HG03095 (cell line): ENCODE data around the gene PSMC2.

Experiments used
- ATAC-seq: cut with Tn5 transposase; IDR thresholded peaks from one replicate; pipeline ENCODE4 v1.9.1; 2021; ENCODE audit warnings: moderate library complexity; ENCODE audit not compliant: unreplicated experiment

The PSMC2 gene

DNA sequence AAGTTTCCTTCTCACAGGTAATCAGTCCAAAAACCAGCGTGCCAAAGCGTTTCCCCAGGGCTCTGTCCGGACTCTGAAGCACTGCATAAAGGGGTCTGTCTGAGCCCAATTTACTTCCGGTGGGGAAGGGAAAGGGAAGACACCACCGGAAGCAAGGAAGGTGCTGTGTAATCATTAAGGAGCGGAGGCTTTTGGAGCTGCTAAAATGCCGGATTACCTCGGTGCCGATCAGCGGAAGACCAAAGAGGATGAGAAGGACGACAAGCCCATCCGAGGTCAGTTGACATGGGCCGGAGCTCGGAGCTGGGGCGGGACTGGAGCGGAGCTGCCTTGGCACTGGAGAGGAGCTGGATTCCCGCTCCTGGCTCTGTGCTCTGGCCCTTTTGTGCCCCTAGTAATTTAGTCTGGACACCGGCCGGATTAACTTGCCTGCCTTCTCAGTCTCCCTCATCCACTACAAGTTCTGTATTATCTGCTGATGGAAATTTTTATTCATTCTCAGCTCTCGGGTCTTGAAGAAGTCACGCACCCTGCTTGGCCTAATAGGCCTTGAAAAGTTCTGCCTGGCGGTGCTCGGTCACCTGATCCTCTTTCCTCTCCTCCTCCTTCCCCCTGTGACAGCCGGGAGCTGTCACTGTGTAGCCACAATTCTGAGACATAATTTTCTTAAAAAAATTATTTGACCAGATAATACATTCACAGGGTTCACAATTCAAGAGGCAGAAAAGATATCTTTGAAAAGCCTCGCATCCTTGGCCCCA lies at the start of gene PSMC2:
PSMC2 (plus strand) TSS at position 137 of the 761 bp plus-strand sequence; CDS start at position 206, 69 bp downstream.
- peak; percentile 61 for ATAC-seq

DNA sequence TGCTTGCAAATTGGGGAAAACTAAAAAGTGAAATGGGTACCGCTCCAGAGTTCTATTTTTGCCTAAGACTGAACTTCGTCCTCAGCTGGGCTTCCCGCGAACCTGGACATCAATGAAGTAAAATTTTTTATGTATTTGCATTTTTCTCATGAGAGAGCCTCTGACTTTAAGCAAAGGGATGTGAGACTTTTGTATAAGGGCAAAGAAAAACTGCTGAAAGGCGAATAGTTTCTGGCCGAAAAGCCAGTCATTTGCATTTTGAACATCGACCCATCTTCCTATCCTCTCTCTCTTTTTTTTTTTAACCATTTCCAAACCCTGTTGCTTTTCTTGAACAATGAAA lies 49.6 kb upstream of the PSMC2 start:
- peak; percentile 18 for ATAC-seq

DNA sequence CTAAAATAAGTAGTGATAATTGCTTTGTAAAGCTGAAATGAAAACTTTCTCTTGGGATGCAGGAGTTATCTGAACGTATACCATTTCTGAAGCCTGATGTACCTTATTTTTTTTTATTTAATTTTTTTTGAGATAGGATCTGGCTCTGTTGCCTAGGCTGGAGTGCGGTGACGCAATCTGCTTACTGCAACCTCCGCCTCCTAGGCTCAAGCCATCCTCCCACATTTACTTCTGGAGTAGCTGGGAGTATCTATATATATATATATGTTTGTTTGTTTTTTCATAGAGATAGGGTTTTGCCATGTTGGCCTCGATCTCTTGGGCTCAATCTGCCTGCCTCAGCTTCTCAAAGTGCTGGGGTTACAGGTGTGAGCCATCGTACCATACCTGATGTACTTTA lies 47.8 kb upstream of the PSMC2 start:
- no peak for ATAC-seq

DNA sequence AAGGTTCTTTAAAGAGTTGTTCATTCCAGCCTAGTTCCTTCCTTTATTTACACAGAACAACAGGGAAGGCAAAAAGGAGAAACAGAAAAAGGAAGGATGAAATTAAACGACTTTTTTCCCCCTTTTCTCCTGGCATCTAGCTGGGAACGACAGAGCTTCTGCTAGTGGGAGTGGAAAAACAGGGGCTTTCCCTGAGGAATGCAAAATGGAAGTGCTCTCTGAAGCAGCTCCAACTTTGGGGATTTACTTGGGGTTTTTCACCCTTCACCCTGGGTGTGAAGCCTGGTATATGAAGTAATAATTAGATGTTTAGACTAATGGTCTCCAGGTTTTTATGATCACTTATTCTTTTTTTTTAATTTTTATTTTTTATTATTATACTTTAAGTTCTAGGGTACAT lies 46.0 kb upstream of the PSMC2 start:
- no peak for ATAC-seq

DNA sequence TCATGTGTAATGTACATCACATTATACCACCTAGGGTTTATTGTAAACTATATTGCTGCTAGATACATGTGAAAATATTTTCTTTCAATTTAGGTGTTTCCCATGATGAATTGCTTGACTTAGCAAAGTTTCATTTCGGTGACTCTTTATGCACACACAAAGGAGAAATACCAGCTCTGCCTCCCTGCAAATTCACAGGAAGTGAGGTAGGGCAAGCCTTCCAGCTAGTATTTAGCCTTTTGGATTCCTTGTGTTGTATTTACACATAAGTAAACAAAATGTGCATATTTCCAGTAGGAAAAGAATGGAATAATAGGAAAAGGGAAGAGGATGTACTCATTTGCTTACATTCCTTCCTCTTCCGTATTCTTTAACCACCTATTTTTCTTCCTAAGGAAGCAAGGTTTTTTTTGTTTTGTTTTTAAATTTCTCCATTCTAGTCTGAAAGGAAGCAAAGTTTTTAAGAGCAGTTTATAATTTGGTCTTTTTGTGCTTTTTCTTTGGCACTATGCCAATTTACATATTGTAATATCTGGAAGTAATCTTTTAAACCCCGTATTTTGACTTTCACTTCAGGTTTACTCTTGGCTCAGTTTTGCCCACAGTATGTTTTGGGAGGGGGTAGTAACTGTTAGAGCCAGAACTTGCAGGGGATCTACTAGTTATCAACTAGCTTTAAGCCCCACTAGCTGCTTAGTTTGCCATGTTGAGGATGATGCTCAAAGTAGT lies 39.8 kb upstream of the PSMC2 start:
- no peak for ATAC-seq

DNA sequence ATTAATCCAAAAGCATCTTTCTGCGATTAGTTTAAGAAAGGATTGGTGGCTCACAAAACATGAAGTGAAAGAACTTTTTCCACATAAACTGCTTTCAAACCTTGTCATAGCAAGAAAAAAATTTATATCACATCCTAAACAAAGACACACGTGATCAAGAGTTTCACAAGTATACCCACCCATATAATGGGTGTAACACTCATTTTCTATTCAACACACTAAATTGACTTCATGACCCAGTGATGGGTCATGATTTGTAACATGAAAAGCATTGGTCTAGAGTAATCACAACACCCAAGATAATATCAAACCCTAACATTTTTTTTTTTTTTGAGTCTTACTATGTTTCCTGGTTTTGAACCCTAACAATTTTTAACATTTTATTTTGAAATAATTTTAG lies 32.6 kb upstream of the PSMC2 start:
- ATAC-seq: no peak

DNA sequence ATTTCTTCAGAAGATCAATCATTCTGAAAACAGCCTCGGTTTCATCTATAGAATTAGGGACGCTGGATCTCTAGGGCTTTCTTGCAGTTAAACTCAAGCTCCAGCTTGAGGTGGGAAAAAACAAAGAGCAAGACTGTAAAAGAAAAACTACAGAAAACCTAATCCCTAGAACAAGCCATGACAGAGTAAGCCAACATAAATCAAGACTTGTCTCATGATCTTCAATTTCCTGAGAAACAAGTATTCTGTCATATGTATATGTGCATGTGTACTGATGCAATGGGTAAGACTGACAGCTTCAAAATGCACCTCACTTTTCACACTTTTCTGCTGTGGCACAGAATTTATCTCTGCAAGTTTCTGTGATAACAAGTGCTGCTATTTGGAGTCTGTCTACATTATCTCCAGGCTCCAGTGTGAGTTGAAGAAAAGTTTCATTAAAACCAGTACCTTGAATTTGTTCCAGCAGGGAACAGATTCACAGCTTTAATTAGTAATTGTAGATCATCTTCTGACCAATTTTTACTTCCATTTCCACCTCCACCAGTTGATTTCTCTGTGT lies 31.0 kb upstream of the PSMC2 start:
- no peak for ATAC-seq

DNA sequence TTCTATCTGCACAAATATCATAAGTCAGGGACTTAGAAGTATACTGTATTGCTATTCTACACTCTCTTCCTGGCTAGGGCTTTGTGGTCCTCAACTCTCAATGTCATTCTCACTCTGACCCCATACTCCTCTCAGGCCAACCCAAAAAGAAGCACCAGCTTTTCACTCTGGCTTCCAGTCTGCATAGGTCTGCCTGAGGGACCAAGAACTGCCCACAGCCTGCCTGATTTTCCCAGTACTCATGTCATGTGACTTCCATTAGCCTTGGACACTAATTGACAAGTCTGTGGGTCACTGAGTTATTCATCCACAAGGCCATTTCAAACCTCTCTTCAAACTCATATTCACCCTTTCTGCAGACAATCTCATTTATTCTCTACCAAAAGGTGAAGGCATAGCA lies 30.4 kb upstream of the PSMC2 start:
- ATAC-seq: no peak

DNA sequence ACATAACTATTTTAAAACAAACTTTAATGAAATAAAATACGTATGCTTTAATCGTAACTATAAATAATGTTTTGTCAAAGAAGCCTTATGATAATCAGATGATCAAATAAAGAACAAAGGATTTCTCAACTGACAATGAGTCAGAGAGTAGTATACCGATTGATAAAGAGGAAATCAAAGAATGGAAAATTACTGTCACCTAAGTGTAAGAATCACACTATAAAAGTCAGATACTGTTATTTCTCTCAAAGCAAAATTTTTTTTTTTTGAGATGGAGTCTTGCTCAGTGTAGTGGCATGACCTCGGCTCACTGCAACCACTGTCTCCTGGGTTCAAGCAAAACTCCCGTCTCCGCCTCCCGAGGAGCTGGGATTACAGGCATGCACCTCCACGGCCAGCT lies 21.7 kb upstream of the PSMC2 start:
- ATAC-seq: no peak

DNA sequence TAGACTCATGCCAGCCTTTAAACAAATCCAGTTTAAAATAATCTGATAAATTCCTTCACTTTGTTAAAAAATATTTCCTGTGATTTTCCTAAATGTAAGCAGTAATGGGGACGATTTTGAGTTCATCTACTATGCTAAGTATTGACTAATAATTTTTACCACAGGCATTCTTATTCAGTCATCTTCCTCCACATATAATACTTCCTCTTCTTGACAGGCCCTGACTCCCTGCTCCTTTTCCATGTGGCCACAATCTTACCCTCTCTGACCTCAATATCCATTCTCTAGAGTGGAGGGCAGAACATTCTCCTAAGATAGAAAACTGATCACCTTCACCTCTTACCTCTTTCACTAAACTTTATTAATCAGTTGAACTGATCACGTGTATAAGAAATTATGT lies 10.7 kb upstream of the PSMC2 start:
- ATAC-seq: no peak

DNA sequence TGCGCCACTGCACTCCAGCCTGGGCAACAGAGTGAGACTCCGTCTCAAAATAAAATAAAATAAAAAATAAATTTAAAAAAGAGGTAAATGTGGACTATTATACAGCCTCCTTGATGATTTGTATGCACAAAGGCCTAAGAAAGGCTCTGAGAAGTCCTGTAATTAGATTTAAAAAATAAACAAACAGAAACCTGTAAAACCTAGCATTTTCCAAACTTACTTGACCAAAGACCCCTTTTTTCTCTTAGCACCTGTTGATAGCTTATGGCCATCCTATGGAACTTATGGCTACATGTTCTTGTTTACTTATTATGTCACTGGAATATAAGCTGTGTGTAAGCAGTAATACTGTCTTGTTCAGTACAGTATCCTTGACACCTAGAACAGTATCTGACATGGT lies 8.6 kb upstream of the PSMC2 start:
- ATAC-seq: no peak

DNA sequence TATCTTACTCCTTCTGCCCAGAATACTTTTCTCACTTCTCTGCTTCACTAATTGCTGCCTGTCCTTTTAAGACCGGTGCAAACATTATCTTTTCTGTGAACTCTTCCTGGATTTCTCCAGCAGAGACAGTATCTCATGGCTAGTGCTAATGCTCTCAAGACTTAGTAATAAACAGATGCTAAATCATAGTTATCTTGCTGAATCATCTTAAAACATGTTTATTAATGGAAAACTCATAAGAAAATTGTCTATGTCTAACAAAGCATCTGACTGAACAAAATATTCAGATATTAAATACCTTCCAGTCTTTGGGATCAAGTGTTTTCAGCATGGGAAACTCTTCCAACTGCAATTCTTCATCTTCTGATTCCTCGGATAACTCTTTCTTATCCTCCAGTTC lies 6.0 kb upstream of the PSMC2 start:
- no peak for ATAC-seq

DNA sequence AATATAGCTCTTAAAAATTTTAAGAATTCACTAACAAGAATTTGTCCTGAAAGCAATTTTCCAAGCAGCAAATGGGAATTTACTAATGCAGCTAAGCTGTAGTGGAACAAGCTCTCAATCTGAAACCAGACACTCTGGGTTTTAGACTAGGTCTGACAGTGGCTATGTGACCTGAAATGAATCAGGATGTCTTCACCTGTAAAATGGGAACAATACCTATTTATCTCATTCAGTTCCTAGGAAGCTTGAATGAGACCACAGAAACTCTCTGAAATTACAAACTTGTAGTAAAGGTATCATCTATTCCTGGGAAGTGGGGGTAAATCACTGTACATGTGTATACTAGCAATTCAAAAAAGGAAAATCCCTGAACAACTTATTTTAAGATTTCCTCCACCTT lies 4.1 kb upstream of the PSMC2 start:
- ATAC-seq: no peak

DNA sequence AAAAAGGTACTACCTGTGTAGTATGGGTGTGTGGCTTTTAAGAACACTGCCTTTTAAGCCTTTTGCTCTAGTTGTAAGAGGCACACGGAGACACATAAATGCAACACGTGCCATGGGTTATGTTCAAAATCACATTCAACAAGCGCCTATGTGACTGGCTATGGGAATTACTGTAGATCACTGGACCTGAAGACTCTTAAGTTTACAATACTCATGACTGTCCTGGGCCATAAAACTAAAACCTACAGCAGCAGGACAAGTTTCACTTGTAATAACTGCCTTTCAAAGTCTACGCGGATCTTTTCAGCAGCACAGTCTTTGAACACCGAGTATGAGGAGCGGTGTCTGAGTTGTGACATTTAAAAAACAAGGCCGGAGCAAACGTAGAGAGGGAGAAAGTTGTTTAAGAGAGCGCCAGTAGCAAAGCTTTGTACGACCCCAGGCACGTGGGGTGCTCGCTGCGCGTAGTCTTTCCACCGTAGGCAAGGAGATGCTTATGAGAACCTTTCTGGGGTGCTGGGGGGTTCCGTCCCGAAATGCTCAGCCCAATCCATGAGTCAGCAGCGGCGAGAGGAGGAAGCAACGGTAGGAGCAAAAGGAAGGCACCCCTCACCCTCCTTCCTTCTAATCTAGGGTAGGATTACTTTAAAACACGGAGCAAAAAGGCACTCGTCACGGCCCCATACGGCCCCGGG lies 3.5 kb upstream of the PSMC2 start:
- ATAC-seq: peak; percentile 8

DNA sequence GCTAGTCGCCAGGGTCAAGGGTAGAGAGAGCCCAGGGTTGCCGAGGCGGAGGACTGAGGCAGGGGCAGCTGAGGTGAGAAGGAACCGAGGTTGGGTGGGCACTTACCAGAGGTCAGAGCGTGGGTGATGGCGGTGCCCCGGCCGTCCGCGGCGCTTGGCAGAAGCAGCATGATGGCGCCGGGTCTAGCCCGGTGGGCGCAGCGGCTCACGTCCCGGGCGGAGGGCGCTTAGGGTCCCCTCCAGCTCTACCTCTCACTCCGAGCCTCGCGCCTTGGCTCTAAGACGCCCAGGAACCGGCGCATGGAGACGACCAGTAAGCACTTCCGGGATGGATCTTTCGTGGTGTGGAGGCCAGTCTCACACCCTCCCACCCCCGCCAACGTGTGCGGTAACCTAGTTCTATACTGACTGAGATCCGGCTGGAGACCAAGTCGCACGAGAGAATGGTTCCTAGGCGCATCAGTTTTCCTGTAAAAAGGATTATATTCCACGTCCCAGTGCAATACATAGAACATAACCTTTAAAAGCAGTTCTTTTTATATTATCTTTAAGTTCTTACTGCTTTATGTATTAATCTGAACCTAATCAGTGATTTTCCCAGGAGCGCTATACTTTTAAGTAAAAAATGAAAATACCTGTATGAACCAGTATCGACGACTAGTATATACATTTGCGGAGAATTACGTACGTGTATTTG lies 2.8 kb upstream of the PSMC2 start, which contains the start of gene DNAJC2:
DNAJC2 (minus strand) TSS at position 315 of the 697 bp plus-strand sequence; CDS start at position 170, 145 bp downstream.
- ATAC-seq: peak; percentile 77

DNA sequence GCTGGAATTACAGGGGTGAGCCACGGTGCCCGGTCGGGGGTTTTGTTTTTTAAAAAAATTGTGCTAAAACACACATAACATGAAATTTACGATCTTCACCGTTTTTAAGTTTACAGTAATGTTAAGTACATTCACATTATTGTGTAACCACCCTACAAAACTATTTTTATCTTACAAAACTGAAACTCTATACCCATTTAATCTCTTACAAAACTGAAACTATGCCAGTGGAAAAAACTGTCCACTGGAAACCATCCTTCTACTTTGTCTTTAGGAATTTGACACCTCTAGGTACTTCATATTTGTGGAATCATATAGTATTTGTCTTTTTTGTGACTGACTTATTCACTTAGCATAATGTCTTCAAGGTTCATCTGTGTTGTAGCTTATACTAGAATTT lies 1.0 kb upstream of the PSMC2 start:
- no peak for ATAC-seq

DNA sequence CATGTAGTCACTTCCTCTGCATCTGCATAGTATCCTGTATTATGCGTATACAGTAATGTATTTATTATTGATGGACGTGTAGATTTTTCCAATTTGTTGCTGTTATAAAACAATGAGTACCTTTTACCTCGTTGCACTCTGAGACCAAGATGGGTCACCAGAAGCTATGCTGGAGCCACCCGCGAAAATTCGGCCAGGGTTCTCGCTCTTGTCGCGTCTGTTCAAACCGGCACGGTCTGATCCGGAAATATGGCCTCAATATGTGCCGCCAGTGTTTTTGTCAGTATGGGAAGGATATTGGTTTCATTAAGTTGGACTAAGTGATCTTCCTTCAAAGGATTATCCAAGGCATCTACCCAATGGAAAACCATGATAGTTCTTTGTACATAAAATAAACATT lies 1.0 kb downstream of the PSMC2 start:
- no peak for ATAC-seq

DNA sequence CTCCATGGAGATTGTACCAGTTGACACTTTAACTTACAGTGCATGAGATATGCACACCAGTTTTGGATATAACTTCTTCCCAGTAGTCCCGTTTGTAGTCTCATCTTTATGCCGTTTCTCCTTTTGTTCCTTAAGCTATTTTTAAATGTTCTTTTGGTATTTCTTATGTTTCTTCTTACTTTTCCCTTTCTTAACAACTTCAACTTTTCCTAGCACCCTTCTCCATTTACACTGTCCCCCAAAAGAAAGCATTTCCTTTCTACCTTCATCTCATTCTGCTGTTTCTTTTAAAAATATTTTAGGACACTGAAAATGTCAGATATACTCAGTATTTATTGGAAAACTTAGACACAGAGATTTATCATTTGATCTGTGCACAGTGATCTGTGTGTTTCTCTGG lies 1.5 kb downstream of the PSMC2 start:
- ATAC-seq: no peak

DNA sequence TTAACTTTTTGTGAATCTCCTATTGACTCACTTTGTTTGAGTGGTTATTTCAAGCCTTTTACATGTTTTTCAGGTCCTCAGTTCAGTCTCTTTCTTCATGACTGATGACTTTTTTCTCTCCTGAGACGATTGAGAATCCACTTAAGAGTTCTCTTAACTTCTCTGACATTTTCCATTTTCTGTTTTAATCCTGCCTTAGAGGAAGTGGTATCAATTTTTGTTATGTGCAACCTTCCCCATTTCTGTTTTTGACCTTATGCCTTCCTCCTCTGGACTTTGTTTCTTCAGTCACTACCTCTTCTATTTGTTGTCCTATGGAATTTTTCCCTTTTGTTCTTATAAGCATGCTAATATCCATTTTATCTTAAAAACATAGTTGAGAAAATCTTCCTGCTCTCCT lies 2.4 kb downstream of the PSMC2 start:
- no peak for ATAC-seq

DNA sequence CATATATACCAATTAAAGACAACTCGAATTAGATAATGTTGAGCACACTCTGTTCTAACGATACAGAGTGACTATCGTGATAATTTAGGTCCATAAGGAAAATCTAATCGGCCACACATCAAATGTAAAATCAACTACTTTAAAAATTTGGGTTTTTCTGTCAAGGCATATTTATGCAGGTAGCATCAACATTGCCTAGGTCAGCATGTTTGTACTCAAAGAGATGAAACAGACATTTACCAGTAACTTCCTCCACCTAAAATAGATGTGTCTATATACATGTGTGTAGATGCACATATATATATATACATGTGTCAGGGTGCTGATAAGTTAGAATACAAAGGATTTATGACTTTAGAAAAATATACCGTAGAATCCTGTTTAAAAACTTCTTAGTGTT lies 22.0 kb downstream of the PSMC2 start:
- no peak for ATAC-seq
